OCI-LY7 (cell line): ENCODE results near the gene GYS2. TPM values are rescaled to one million over a fixed set of nuclear protein-coding genes. Genes with fewer than 3 reads are reported as not detected.
A peak's percentile ranks its signal among the peaks of the same experiment; 100 is the strongest.

ENCODE experiments used
- BruUV-seq: library from RNA; stranded (reverse); fragments of 400-500 nt; replicated peaks from 2 replicates; lab custom pipeline; 2021; lab: Mats Ljungman, UMichigan
- CTCF ChIA-PET: fragments of 300-600 bp; sonication (Branson Sonifier 250); formaldehyde crosslinking; loops from one replicate; lab custom pipeline; 2022; ENCODE audit warnings: antibody characterized with exemption; ENCODE audit not compliant: unreplicated experiment; lab: Charles Lee
- POLR2A ChIA-PET: fragments of 300-600 bp; sonication (Branson Sonifier 250); formaldehyde crosslinking; loops from one replicate; lab custom pipeline; 2022; ENCODE audit warnings: antibody characterized with exemption; lab: Charles Lee
- DNase-seq: peaks from one replicate; pipeline ENCODE4 v3.0.0-alpha.2; 2015; ENCODE audit warnings: low spot score
- H2AFZ ChIP-seq: fragments of 200-600 bp; sonication (generic), shearing (Covaris generic); 2 replicates; pipeline ENCODE4 v1.6.1; 2014; ENCODE audit warnings: mild to moderate bottlenecking, antibody characterized with exemption, low read length, moderate library complexity
- H3K27ac ChIP-seq: fragments of 200-600 bp; sonication (generic); 2 replicates; pipeline ENCODE4 v1.5.1; 2014; ENCODE audit warnings: mixed run types, low read depth, mild to moderate bottlenecking, moderate library complexity, low read length, inconsistent platforms; ENCODE audit not compliant: poor library complexity, severe bottlenecking
- H3K36me3 ChIP-seq: fragments of 200-600 bp; sonication (generic); 2 replicates; pipeline ENCODE4 v1.6.1; 2014; ENCODE audit warnings: mild to moderate bottlenecking, antibody characterized with exemption, low read length, moderate library complexity, mixed read lengths; ENCODE audit not compliant: insufficient read depth
- H3K4me1 ChIP-seq: fragments of 200-600 bp; sonication (generic); 2 replicates; pipeline ENCODE4 v1.5.1; 2014; ENCODE audit warnings: mild to moderate bottlenecking, low read length; ENCODE audit not compliant: insufficient read depth, poor library complexity, severe bottlenecking
- H3K4me2 ChIP-seq: fragments of 200-600 bp; sonication (generic); 2 replicates; pipeline ENCODE4 v1.6.1; 2014; ENCODE audit warnings: mild to moderate bottlenecking, low read length
- H3K4me3 ChIP-seq: fragments of 200-600 bp; sonication (generic); 2 replicates; pipeline ENCODE4 v1.5.1; 2014; ENCODE audit warnings: mild to moderate bottlenecking, low read depth, low read length; ENCODE audit not compliant: poor library complexity, severe bottlenecking
- H3K79me2 ChIP-seq: fragments of 200-600 bp; sonication (generic); 2 replicates; pipeline ENCODE4 v1.6.1; 2016; ENCODE audit warnings: low read depth, mild to moderate bottlenecking, low read length, moderate library complexity, mixed read lengths; ENCODE audit not compliant: insufficient read depth
- H3K9me2 ChIP-seq: fragments of 200-600 bp; sonication (generic); 2 replicates; pipeline ENCODE4 v1.6.1; 2016; ENCODE audit warnings: mild to moderate bottlenecking, low read length, mixed read lengths; ENCODE audit not compliant: insufficient read depth
- H3K9me3 ChIP-seq: fragments of 200-600 bp; sonication (generic); 2 replicates; pipeline ENCODE4 v1.6.1; 2014; ENCODE audit warnings: mild to moderate bottlenecking, mixed run types, low read length, mixed read lengths
- H4K20me1 ChIP-seq: fragments of 200-600 bp; sonication (generic); 2 replicates; pipeline ENCODE4 v1.6.1; 2014; ENCODE audit warnings: mild to moderate bottlenecking, antibody characterized with exemption, low read length, moderate library complexity, mixed read lengths; ENCODE audit not compliant: insufficient read depth
- EZH2phosphoT487 ChIP-seq: fragments of 200-600 bp; sonication (generic); IDR thresholded peaks from 2 replicates; pipeline ENCODE4 v1.6.1; 2018; ENCODE audit warnings: low read depth, borderline replicate concordance, mild to moderate bottlenecking, mixed run types, antibody characterized with exemption, low read length, moderate library complexity, mixed read lengths
- intact Hi-C: fragments of 100-400 bp; cut with micrococcal nuclease; formaldehyde crosslinking; loops from one replicate; pipeline ENCODE4 v1.10.0; 2022; ENCODE audit not compliant: unreplicated experiment
- total RNA-seq, 2 experiments: library from RNA; depleted of rRNA in 1 of 2; stranded (reverse); fragments of >200 nt in 1 of 2; shearing (Covaris generic) in 1 of 2; gene quantifications; 2 replicates each; pipeline ENCODE4 v1.2.3, GENCODE V29; 2014 to 2022
- TF ChIP-seq, protein P1 (sequence below): fragments of 200-600 bp; sonication (generic); conservative IDR thresholded peaks from 2 replicates; pipeline ENCODE4 v1.5.1; 2014; ENCODE audit warnings: mild to moderate bottlenecking, antibody characterized with exemption, low read length, moderate library complexity, mixed read lengths

The GYS2 gene
- total RNA-seq, 2 experiments from 2014 or later, result not detected

DNA sequence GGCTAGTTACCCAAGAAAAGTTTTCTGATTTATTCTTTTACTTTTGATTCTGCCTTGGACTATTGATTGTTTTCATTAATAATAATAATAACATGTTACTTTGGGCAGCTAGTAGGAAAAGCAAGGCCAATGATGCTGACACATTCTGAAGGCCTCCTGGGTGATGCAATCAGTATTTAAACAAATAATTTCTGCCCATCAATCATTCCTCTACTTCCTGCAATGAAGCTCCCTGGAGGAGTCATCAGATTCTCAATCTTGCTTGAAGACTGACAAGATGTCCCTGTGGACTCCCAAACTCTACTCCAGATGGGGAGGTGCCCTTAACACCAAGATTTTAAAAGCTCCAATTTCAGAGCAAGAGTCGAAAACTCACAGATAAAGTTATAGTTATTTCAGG is 78.6 kb downstream of the GYS2 start, which contains the start of gene SPX:
Gene SPX (plus strand): TSS at position 244 of the 400 bp plus-strand sequence. CDS start 177 bp downstream, outside the sequence.
- no peaks in the 10 kb centered on the region for H3K9me2 ChIP-seq
- DNase-seq, result peak; percentile 4
- no peaks in the 10 kb centered on the region for H4K20me1 ChIP-seq
- peak within 1 kb of the TSS; percentile 81 for H2AFZ ChIP-seq
- no peaks in the 10 kb centered on the region for H3K36me3 ChIP-seq
- peaks cover 24% of the 10 kb centered on the region for H3K4me1 ChIP-seq
- CTCF ChIA-PET, result no interaction called here
- POLR2A ChIA-PET, result interaction anchor here (0.5 to 2.6 kb wide), 7 partner anchors 9 to 533 kb away, joined by 3 to 10 read pairs (median 4); partner anchors contain the start of gene GOLT1B
- H3K4me2 ChIP-seq, result peak within 1 kb of the TSS; percentile 66; the same call in 1 of the 2 replicates
- intact Hi-C loops, result loop anchor here (5.0 kb wide), 1 partner anchor 131 kb away; the partner anchor contains the start of gene LDHB
- TF ChIP-seq EZH2phosphoT487, result no peak
- TF ChIP-seq, protein P1, sequence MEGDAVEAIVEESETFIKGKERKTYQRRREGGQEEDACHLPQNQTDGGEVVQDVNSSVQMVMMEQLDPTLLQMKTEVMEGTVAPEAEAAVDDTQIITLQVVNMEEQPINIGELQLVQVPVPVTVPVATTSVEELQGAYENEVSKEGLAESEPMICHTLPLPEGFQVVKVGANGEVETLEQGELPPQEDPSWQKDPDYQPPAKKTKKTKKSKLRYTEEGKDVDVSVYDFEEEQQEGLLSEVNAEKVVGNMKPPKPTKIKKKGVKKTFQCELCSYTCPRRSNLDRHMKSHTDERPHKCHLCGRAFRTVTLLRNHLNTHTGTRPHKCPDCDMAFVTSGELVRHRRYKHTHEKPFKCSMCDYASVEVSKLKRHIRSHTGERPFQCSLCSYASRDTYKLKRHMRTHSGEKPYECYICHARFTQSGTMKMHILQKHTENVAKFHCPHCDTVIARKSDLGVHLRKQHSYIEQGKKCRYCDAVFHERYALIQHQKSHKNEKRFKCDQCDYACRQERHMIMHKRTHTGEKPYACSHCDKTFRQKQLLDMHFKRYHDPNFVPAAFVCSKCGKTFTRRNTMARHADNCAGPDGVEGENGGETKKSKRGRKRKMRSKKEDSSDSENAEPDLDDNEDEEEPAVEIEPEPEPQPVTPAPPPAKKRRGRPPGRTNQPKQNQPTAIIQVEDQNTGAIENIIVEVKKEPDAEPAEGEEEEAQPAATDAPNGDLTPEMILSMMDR, result no peak
- H3K4me3 ChIP-seq, result no peak within 1 kb of the TSS
- H3K27ac ChIP-seq, result no peak within 1 kb of the TSS
- no peaks in the 10 kb centered on the region for H3K79me2 ChIP-seq
- no peaks in the 10 kb centered on the region for H3K9me3 ChIP-seq
- no TSS peak for BruUV-seq

DNA sequence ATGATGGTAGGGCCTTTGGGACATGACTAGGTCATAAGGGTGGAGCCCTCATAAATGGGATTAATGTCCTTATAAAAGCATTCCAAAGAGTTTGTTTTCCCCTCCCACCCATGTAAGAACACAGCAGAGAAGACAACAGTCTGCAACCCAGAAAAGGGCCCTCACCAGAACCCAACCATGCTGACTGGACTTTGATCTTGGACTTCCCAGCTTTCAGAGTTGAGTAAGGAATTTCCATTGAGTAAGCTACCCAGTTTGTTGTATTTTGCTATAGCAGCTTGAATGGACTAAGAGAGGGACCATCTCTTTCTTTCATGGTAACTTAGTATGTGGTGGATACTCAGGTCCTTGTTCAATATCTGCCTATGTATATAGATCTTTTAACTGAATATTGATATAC is 81.5 kb downstream of the GYS2 start:
- Histone ChIP-seq H3K4me2 (no peak overlapping the region), H3K36me3 (no peaks in the 10 kb centered on the region), H3K4me1 (peaks cover 13% of the 10 kb centered on the region), H3K79me2 (no peaks in the 10 kb centered on the region), H2AFZ (no peak overlapping the region), H3K9me3 (no peaks in the 10 kb centered on the region), H3K27ac (no peak overlapping the region), H4K20me1 (no peaks in the 10 kb centered on the region), H3K9me2 (no peaks in the 10 kb centered on the region), H3K4me3 (no peak overlapping the region)
- DNase-seq, result no peak
- no TSS peak for BruUV-seq
- intact Hi-C loops, result no loop called here
- TF ChIP-seq EZH2phosphoT487, result no peak
- TF ChIP-seq, protein P1, result no peak
- ChIA-PET CTCF (no interaction called here), POLR2A (interaction anchor here (0.6 kb wide), 1 partner anchor 602 kb away, joined by 4 read pairs; no protein-coding TSS in a partner anchor)

DNA sequence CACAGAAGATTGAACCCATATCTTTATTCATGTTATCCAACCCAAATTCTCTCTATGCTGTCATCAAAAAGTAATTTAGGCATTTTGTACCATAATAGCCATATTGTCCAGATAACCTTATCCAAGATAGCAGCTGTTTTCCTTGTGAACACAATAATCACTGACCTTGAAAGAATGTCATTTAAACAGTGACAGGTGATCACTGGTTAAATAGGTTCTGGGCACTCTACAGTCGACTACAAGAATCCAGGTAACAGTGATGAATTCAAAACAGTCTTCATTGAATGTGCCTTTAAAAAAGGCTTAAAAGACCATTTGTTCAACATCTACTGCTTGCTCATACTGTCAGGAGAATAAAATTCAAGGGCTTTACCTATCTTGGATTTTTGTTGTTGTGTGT is 83.1 kb downstream of the GYS2 start:
- no peak overlapping the region for H3K4me3 ChIP-seq
- peaks cover 5% of the 10 kb centered on the region for H3K4me1 ChIP-seq
- POLR2A ChIA-PET, result interaction anchor here (0.6 kb wide), 1 partner anchor 125 kb away, joined by 3 read pairs; no protein-coding TSS in a partner anchor
- CTCF ChIA-PET, result no interaction called here
- 0 out of 2 replicates have a peak, but pooled peaks cover 4% of the 10 kb centered on the region for H3K36me3 ChIP-seq
- no peak overlapping the region for H2AFZ ChIP-seq
- H3K4me2 ChIP-seq, result no peak overlapping the region
- no TSS peak for BruUV-seq
- TF ChIP-seq EZH2phosphoT487, result no peak
- TF ChIP-seq, protein P1, result no peak
- intact Hi-C loops, result no loop called here
- no peak for DNase-seq
- no peaks in the 10 kb centered on the region for H4K20me1 ChIP-seq
- no peaks in the 10 kb centered on the region for H3K9me2 ChIP-seq
- no peaks in the 10 kb centered on the region for H3K9me3 ChIP-seq
- no peaks in the 10 kb centered on the region for H3K79me2 ChIP-seq
- H3K27ac ChIP-seq, result no peak overlapping the region
